Heart left ventricle (tissue), 16 donors: ENCODE data around the gene TAF11L6. TPM values are rescaled to one million over a fixed set of nuclear protein-coding genes. Genes with fewer than 3 reads are reported as not detected.
A peak's percentile ranks its signal among the peaks of the same experiment; 100 is the strongest.
"Not testable (repeated sequence)": the region's sequence is repeated elsewhere in the genome, so short reads cannot be mapped to it uniquely, and the experiment has no call there.

ENCODE experiments used
- ATAC-seq, 4 donors: fragments of 200-7000 bp; cut with Tn5 transposase; one replicate each; pipeline ENCODE4 v1.9.1; 2020 to 2022; ENCODE audit warnings: moderate library complexity in 4 of 4, mild to moderate bottlenecking in 3 of 4, moderate number of reproducible peaks in 1 of 4
- DNase-seq, 5 donors: peaks; one replicate each; pipeline ENCODE4 v3.0.0-alpha.2; 2020
- H3K27ac ChIP-seq, 12 donors: fragments of 200-600 bp; sonication (generic) in 4 of 12; one replicate each; pipeline versions ENCODE4 v1.5.0 to v1.8.0; 2016 to 2022; ENCODE audit warnings: mild to moderate bottlenecking in 2 of 12
- H3K27me3 ChIP-seq, 9 donors: fragments of 200-600 bp; sonication (generic) in 2 of 9; one replicate each; pipeline versions ENCODE4 v1.5.1 to v1.8.0; 2016 to 2022; ENCODE audit warnings: mild to moderate bottlenecking in 3 of 9
- H3K36me3 ChIP-seq, 9 donors: fragments of 200-600 bp; sonication (generic) in 2 of 9; one replicate each; pipeline versions ENCODE4 v1.5.0 to v1.8.0; 2018 to 2022; ENCODE audit warnings: mild to moderate bottlenecking in 2 of 9
- H3K4me1 ChIP-seq, 12 donors: fragments of 200-600 bp; sonication (generic) in 4 of 12; one replicate each; pipeline versions ENCODE4 v1.5.0 to v1.8.0; 2016 to 2022; ENCODE audit warnings: mild to moderate bottlenecking in 3 of 12
- H3K4me3 ChIP-seq, 12 donors: fragments of 200-600 bp; sonication (generic) in 4 of 12; one replicate each; pipeline versions ENCODE4 v1.5.0 to v1.8.0; 2017 to 2022; ENCODE audit warnings: mild to moderate bottlenecking in 9 of 12, moderate library complexity in 4 of 12
- H3K9me3 ChIP-seq, 12 donors: fragments of 200-600 bp; sonication (generic) in 4 of 12; one replicate each; pipeline versions ENCODE4 v1.5.0 to v1.8.0; 2016 to 2022; ENCODE audit warnings: mild to moderate bottlenecking in 1 of 12
- CTCF ChIP-seq, 12 donors: fragments of 200-600 bp; sonication (generic) in 4 of 12; IDR thresholded peaks; one replicate each; pipeline versions ENCODE4 v1.5.0 to v1.8.0; 2018 to 2022; ENCODE audit warnings: antibody characterized with exemption in 12 of 12, mild to moderate bottlenecking in 5 of 12
- POLR2A ChIP-seq, 2 donors: fragments of 450-650 bp; IDR thresholded peaks; one replicate each; pipeline ENCODE4 v1.6.1; 2017; ENCODE audit warnings: antibody characterized with exemption in 2 of 2, mild to moderate bottlenecking in 2 of 2, moderate library complexity in 2 of 2
- WGBS, 4 donors: extraction: QIAGEN DNeasy Blood & Tissue Kit in 2 of 4; methylation state at CpG; one replicate each; pipeline versions ENCODE4 v1.1.5 to v1.1.7; 2013 to 2018; 5-methylcytosine and 5-hydroxymethylcytosine counted together
- intact Hi-C, 10 donors: fragments of 100-400 bp; cut with DNase I; formaldehyde crosslinking; loops; one replicate each; pipeline versions ENCODE4 v1.11.1 to v1.14.2; 2022
- long read RNA-seq, 3 donors: library from polyadenylated mRNA; unstranded; transcript quantifications; one replicate each; pipeline ENCODE4 v2.0.0, GENCODE V29; 2020 to 2021
- polyA plus RNA-seq, 2 donors: library from polyadenylated mRNA; stranded (reverse); fragments of 200-250 nt; gene quantifications; one replicate each; pipeline ENCODE4 v1.2.3, GENCODE V29; 2013
- total RNA-seq, 9 donors: library from RNA; depleted of rRNA in 2 of 9; stranded (reverse); fragments of >200 nt in 2 of 9; fragmentation: NEBNext Ultra II Directional in 3 of 9; extraction: Animal tissue kit (Norgen Biotek cat#: 25700) in 3 of 9; gene quantifications; one replicate each; pipeline versions ENCODE4 v1.1.0 to v1.2.4, GENCODE V29; 2016 to 2023
- donor health status: ischemic (EF 13 %, LVEDD 7.1; RV severe dilation, severe dysfunction).
- donor health status: healthy with polysubstance abuse.
- donor health status: DM: no; HTN: yes; CAD: no.
- donor health status: DM: no; HTN: no; CAD: no.
- donor health status: ischemic (EF 25% LVEDD 6.9; RV normal size, moderate dysfunction).
- donor health status: ischemic (EF 25% LVEDD 5.7; RV mildly dilated, moderate dysfunction).
- donor health status: healthy.
- donor health status: DM: yes; HTN: yes; CAD: no.
- donor health status: ischemic (EF 35%, LVEDD 5.7; RV mildly dilated, moderate dysfunction).
- donor health status: nonischemic (EF 11% LVEDD 7.7; RV severe dilation, severe dysfunction).
- donor health status: DM: yes; HTN: yes; CAD: no.
- donor health status: PGD.
- donor health status: ischemic (EF 29% LVEDD 5.4; RV normal size, mild dysfunction).
- donor health status: nonischemic (EF 23%, LVEDD 6.1; RV moderate dilation, normal function).

TAF11L6 gene
- total RNA-seq, result not detected
- polyA plus RNA-seq, result not detected
- long read RNA-seq, donor 1, result 0 reads
- long read RNA-seq, donor 2, result 0 reads
- long read RNA-seq, donor 3, result 0 reads

- peaks cover 0 to 12% (median 2%) of the 10 kb centered on the region in 12 donors for H3K9me3 ChIP-seq
- WGBS, 4 donors, result no CpG with 5 or more reads among the region's 15 CpGs
- ATAC-seq, H3K4me1 ChIP-seq, H3K27ac ChIP-seq, H3K4me3 ChIP-seq, H3K36me3 ChIP-seq, intact Hi-C loops, H3K27me3 ChIP-seq, DNase-seq: not testable (repeated sequence)
These were observed at the start of gene TAF11L6 for GRCh38 chr5:17528369-17528768. Gene TAF11L6 (plus strand): TSS chr5:17528669.

- Histone ChIP-seq H3K9me3 (no peaks in the 10 kb centered on the region), H3K27me3 (no peaks in the 10 kb centered on the region)
These were observed 47.1 kb upstream of the TAF11L6 start for GRCh38 chr5:17481378-17481777.

GRCh38 chr5:17482790-17483189, 45.7 kb upstream of the TAF11L6 start:
- H3K9me3 ChIP-seq, result no peaks in the 10 kb centered on the region
- H3K27me3 ChIP-seq, result no peaks in the 10 kb centered on the region
- no peak overlapping the region for H3K27ac ChIP-seq
- intact Hi-C loops, result no loop called here
- H3K4me1 ChIP-seq, result no peaks in the 10 kb centered on the region
- 60 to 68% (median 63%) methylated on average over 2 of the region's 2 CpGs for WGBS, 4 donors
- ATAC-seq, result no peak
- DNase-seq, result no peak
- H3K4me3 ChIP-seq, result no peak overlapping the region
- no peak for TF ChIP-seq CTCF (IDR thresholded peaks at IDR 0.05)
- H3K36me3 ChIP-seq, result no peaks in the 10 kb centered on the region

More at GRCh38 chr5:17481378-17481777, 47.1 kb upstream of the TAF11L6 start:
- H3K27ac ChIP-seq, result no peak overlapping the region
- H3K36me3 ChIP-seq, result no peaks in the 10 kb centered on the region
- intact Hi-C loops, result no loop called here
- 66 to 80% (median 69%) methylated on average over 4 of the region's 4 CpGs for WGBS, 4 donors
- no peak for TF ChIP-seq CTCF (IDR thresholded peaks at IDR 0.05)
- no peak for TF ChIP-seq POLR2A (IDR thresholded peaks at IDR 0.05)
- no peak overlapping the region for H3K4me3 ChIP-seq
- H3K4me1 ChIP-seq, result no peaks in the 10 kb centered on the region
- ATAC-seq (no peak), DNase-seq (no peak)

- ATAC-seq, H3K4me3 ChIP-seq, DNase-seq, H3K36me3 ChIP-seq, H3K27ac ChIP-seq, H3K27me3 ChIP-seq, intact Hi-C loops, H3K9me3 ChIP-seq, H3K4me1 ChIP-seq: not testable (repeated sequence)
- 82 to 88% (median 84%) methylated on average over 10 of the region's 10 CpGs for WGBS, 4 donors
These were observed 41.9 kb upstream of the TAF11L6 start for GRCh38 chr5:17486464-17487173.

- Histone ChIP-seq H3K4me3 (no peak overlapping the region), H3K4me1 (no peaks in the 10 kb centered on the region), H3K9me3 (no peaks in the 10 kb centered on the region), H3K36me3 (no peaks in the 10 kb centered on the region), H3K27ac (no peak overlapping the region), H3K27me3 (no peaks in the 10 kb centered on the region)
- WGBS, 4 donors, result 83 to 94% (median 91%) methylated on average over 1 of the region's 1 CpG
- ATAC-seq (no peak), DNase-seq (no peak)
- TF ChIP-seq POLR2A (IDR thresholded peaks at IDR 0.05) (no peak), CTCF (IDR thresholded peaks at IDR 0.05) (no peak)
- intact Hi-C loops, result no loop called here
These were observed 41.3 kb upstream of the TAF11L6 start for GRCh38 chr5:17487174-17487512.

GRCh38 chr5:17491257-17491656, 37.2 kb upstream of the TAF11L6 start:
- intact Hi-C loops, H3K9me3 ChIP-seq, H3K36me3 ChIP-seq, H3K4me3 ChIP-seq, H3K27ac ChIP-seq, H3K4me1 ChIP-seq, H3K27me3 ChIP-seq, DNase-seq: not testable (repeated sequence)
- WGBS, 4 donors, result 91 to 98% (median 95%) methylated on average over 14 to 23 of the region's 23 CpGs
- peak in 1 of 4 donors; percentile 24 for ATAC-seq
